ENCODE data around the gene BACH2. TPM values are rescaled to one million over a fixed set of nuclear protein-coding genes. Genes with fewer than 3 reads are reported as not detected.

Gene BACH2
- polyA plus RNA-seq, 2 of the 4 experiments (the other 2 are of a cell fraction): 0.01 to 0.36 TPM

DNA sequence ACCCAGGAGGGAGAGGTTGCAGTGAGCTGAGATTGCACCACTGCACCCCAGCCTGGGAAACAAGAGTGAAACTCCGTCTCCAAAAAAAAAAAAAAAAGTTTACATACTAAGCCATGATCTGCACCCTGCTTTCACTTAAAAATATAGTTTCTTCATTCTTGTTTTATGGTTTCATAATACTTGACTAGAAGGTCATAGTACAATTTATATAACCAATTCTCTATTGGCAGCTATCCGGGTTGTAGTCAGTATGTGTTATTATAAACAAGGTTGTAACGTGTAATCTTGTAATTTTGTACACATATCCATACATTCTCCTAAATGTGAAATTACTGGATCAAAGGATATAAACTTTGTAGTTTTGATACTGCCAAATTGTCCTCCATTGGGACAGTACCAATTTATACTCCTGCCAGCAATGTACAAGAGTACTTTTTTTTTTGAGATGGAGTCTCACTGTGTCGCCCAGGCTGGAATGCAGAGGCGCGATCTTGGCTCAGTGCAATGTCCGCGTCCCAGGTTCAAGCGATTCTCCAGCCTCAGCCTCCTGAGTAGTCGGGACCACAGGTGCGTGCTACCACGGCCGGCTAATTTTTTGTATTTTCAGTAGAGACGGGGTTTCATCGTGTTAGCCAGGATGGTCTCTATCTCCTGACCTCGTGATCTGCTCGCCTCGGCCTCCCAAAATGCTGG lies 257.5 kb downstream of the BACH2 start:
- H3K27ac ChIP-seq: no peak overlapping the region
- no peak for DNase-seq (ENCODE audit: low read depth in 1 of 2, low spot score in 1 of 2)
- no peaks in the 10 kb centered on the region for H3K4me1 ChIP-seq
- no peak for ATAC-seq
- no peak for FAIRE-seq
- no peaks in the 10 kb centered on the region for H3K9me3 ChIP-seq
- ChIA-PET POLR2A (no interaction called here), CTCF (interaction anchor here (0.6 to 0.8 kb wide), 2 partner anchors 13 to 362 kb away, joined by 3 read pairs; no protein-coding TSS in a partner anchor)
- H3K4me2 ChIP-seq: no peak overlapping the region
- TF ChIP-seq POLR2A (IDR thresholded peaks at IDR 0.05; ENCODE audit: low read length): no peak
- H3K4me3 ChIP-seq: no peak overlapping the region
- 74% methylated on average over 18 of the region's 18 CpGs for WGBS (ENCODE audit: missing lambda C conversion rate)

DNA sequence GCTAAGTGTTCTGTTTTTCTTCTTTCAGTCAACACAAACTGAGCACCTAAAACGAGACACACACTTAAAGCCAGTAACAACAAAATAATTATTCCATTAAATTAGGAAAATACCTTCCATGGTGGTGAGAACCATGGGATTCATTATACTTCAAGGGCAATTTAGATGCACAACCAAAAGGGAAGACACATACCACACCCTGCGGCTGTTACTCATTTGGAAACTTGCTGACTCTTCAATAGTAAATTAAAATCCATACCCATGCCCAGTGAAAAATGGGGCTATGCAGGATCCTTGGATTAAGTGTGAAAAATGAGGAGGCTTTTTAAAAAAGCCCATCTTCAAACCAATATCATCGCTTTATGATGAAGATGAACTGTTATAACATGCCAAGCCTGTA lies 259.7 kb downstream of the BACH2 start:
- FAIRE-seq (no peak), DNase-seq (ENCODE audit: low read depth in 1 of 2, low spot score in 1 of 2) (no peak), ATAC-seq (no peak)
- CTCF ChIA-PET: no interaction called here
- no peak for TF ChIP-seq TFCP2L1 (CRISPR knock-in tag; IDR thresholded peaks at IDR 0.05)
- TF ChIP-seq, protein P1, sequence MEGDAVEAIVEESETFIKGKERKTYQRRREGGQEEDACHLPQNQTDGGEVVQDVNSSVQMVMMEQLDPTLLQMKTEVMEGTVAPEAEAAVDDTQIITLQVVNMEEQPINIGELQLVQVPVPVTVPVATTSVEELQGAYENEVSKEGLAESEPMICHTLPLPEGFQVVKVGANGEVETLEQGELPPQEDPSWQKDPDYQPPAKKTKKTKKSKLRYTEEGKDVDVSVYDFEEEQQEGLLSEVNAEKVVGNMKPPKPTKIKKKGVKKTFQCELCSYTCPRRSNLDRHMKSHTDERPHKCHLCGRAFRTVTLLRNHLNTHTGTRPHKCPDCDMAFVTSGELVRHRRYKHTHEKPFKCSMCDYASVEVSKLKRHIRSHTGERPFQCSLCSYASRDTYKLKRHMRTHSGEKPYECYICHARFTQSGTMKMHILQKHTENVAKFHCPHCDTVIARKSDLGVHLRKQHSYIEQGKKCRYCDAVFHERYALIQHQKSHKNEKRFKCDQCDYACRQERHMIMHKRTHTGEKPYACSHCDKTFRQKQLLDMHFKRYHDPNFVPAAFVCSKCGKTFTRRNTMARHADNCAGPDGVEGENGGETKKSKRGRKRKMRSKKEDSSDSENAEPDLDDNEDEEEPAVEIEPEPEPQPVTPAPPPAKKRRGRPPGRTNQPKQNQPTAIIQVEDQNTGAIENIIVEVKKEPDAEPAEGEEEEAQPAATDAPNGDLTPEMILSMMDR (IDR thresholded peaks at IDR 0.05): no peak
- TF ChIP-seq RAD21 (conservative IDR thresholded peaks at IDR 0.05 in 1 of 2, IDR thresholded peaks at IDR 0.05 in 1 of 2): no peak
- no peak for TF ChIP-seq ESRRA (IDR thresholded peaks at IDR 0.05; ENCODE audit: borderline replicate concordance, low read length)
- TF ChIP-seq FOSL2 (IDR thresholded peaks at IDR 0.05): no peak
- no peak for TF ChIP-seq FOSL2 (CRISPR knock-in tag; IDR thresholded peaks at IDR 0.05)
- no peak for TF ChIP-seq CEBPB (IDR thresholded peaks at IDR 0.05)
- TF ChIP-seq EP300 (IDR thresholded peaks at IDR 0.05): no peak
- no peak for TF ChIP-seq HOXB5 (CRISPR knock-in tag; IDR thresholded peaks at IDR 0.05)
- TF ChIP-seq CBX8 (IDR thresholded peaks at IDR 0.05): no peak
- TF ChIP-seq, protein P2, sequence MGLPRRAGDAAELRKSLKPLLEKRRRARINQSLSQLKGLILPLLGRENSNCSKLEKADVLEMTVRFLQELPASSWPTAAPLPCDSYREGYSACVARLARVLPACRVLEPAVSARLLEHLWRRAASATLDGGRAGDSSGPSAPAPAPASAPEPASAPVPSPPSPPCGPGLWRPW (IDR thresholded peaks at IDR 0.05): no peak
- TF ChIP-seq POLR2A (IDR thresholded peaks at IDR 0.05; ENCODE audit: low read length): no peak
- TF ChIP-seq NPAS2 (CRISPR knock-in tag; IDR thresholded peaks at IDR 0.05; ENCODE audit: borderline replicate concordance): no peak
- TF ChIP-seq MAFK (IDR thresholded peaks at IDR 0.05; ENCODE audit: partially characterized antibody): no peak
- Histone ChIP-seq H3K9me3 (no peaks in the 10 kb centered on the region), H3K4me1 (no peaks in the 10 kb centered on the region), H3K4me2 (no peak overlapping the region), H3K27ac (no peak overlapping the region), H3K4me3 (no peak overlapping the region)
- 54% methylated on average over 3 of the region's 3 CpGs for WGBS (ENCODE audit: missing lambda C conversion rate)
- POLR2A ChIA-PET: no interaction called here

GRCh38 chr6:90035047-90035723 lies 261.5 kb downstream of the BACH2 start:
- no peak for FAIRE-seq
- Histone ChIP-seq H3K4me2 (no peak overlapping the region), H3K27ac (no peak overlapping the region), H3K9me3 (no peaks in the 10 kb centered on the region), H3K4me3 (no peak overlapping the region), H3K4me1 (no peaks in the 10 kb centered on the region)
- POLR2A ChIA-PET: no interaction called here
- DNase-seq (ENCODE audit: low read depth in 1 of 2, low spot score in 1 of 2): no peak
- TF ChIP-seq MAZ (IDR thresholded peaks at IDR 0.05; ENCODE audit: borderline replicate concordance, low read depth, low read length) (no peak), CBX8 (IDR thresholded peaks at IDR 0.05) (no peak), RARB (CRISPR knock-in tag; IDR thresholded peaks at IDR 0.05) (no peak), NPAS2 (CRISPR knock-in tag; IDR thresholded peaks at IDR 0.05; ENCODE audit: borderline replicate concordance) (no peak), RCOR1 (IDR thresholded peaks at IDR 0.05; ENCODE audit: low read depth, low read length) (no peak), CHD4 (IDR thresholded peaks at IDR 0.05; ENCODE audit: borderline replicate concordance) (no peak)
- TF ChIP-seq, protein P3, sequence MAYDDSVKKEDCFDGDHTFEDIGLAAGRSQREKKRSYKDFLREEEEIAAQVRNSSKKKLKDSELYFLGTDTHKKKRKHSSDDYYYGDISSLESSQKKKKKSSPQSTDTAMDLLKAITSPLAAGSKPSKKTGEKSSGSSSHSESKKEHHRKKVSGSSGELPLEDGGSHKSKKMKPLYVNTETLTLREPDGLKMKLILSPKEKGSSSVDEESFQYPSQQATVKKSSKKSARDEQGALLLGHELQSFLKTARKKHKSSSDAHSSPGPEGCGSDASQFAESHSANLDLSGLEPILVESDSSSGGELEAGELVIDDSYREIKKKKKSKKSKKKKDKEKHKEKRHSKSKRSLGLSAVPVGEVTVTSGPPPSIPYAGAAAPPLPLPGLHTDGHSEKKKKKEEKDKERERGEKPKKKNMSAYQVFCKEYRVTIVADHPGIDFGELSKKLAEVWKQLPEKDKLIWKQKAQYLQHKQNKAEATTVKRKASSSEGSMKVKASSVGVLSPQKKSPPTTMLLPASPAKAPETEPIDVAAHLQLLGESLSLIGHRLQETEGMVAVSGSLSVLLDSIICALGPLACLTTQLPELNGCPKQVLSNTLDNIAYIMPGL (CRISPR knock-in tag; IDR thresholded peaks at IDR 0.05; ENCODE audit: borderline replicate concordance): no peak
- 55% methylated on average over 3 of the region's 3 CpGs for WGBS (ENCODE audit: missing lambda C conversion rate)
- ATAC-seq: no peak
- CTCF ChIA-PET: no interaction called here
